H1 (cell line): Measurements from ENCODE around the gene FAM13C. TPM values are rescaled to one million over a fixed set of nuclear protein-coding genes. Genes with fewer than 3 reads are reported as not detected.

ENCODE experiments used
- CTCF ChIA-PET: fragments of 300-600 bp; sonication (Branson Sonifier 250); formaldehyde crosslinking; loops from one replicate; lab custom pipeline; 2021; ENCODE audit not compliant: partially characterized antibody; lab: Charles Lee
- POLR2A ChIA-PET: fragments of 300-600 bp; sonication (Branson Sonifier 250); formaldehyde crosslinking; loops from one replicate; lab custom pipeline; 2021; ENCODE audit warnings: inconsistent platforms; ENCODE audit not compliant: partially characterized antibody; lab: Charles Lee
- DNase-seq, 2 experiments: peaks; one replicate each; pipeline versions ENCODE4 v3.0.0 to v3.0.0-alpha.2; 2010 to 2022; ENCODE audit warnings: low spot score in 2 of 2, low read depth in 1 of 2, mixed read lengths in 1 of 2
- FAIRE-seq: peaks from 2 replicates; lab custom pipeline; 2011; peaks lifted over from hg19 to GRCh38; lab: Jason Lieb, UNC
- H2AFZ ChIP-seq: 2 replicates; pipeline ENCODE4 v1.8.1; 2012; ENCODE audit warnings: low read length, inconsistent platforms
- H2AK5ac ChIP-seq: 2 replicates; pipeline ENCODE4 v1.6.1; 2013; ENCODE audit warnings: low read depth, low read length
- H2BK120ac ChIP-seq: replicated peaks from 2 replicates; pipeline ENCODE3; 2013; ENCODE audit warnings: low read depth, low read length, inconsistent platforms
- H2BK12ac ChIP-seq: 2 replicates; pipeline ENCODE4 v1.6.1; 2013; ENCODE audit warnings: low read depth, low read length
- H2BK15ac ChIP-seq: 2 replicates; pipeline ENCODE4 v1.6.1; 2013; ENCODE audit warnings: low read length
- H2BK20ac ChIP-seq: 2 replicates; pipeline ENCODE4 v1.6.1; 2013; ENCODE audit warnings: low read length
- H2BK5ac ChIP-seq: 2 replicates; pipeline ENCODE4 v1.6.1; 2013; ENCODE audit warnings: low read depth, low read length
- H3K14ac ChIP-seq: 2 replicates; pipeline ENCODE4 v1.6.1; 2013; ENCODE audit warnings: inconsistent platforms; ENCODE audit not compliant: insufficient read length
- H3K18ac ChIP-seq: 2 replicates; pipeline ENCODE4 v1.6.1; 2013; ENCODE audit warnings: low read length; ENCODE audit errors: extremely low read depth
- H3K23ac ChIP-seq: 2 replicates; pipeline ENCODE4 v1.6.1; 2013; ENCODE audit warnings: inconsistent platforms; ENCODE audit not compliant: insufficient read length
- H3K23me2 ChIP-seq: 2 replicates; pipeline ENCODE4 v1.6.1; 2013; ENCODE audit warnings: low read depth, low read length
- H3K27ac ChIP-seq: 2 replicates; pipeline ENCODE4 v1.6.1; 2011; ENCODE audit warnings: low read depth, low read length, inconsistent platforms
- H3K27me3 ChIP-seq, 4 experiments: replicated peaks in 1 of 4; 1 replicate in 1 of 4; 2 replicates in 3 of 4; pipeline versions ENCODE4 v1.6.1 to v1.8.1; 2011 to 2013; ENCODE audit warnings: low read length in 3 of 4, mild to moderate bottlenecking in 3 of 4, inconsistent platforms in 2 of 4, mixed read lengths in 2 of 4, moderate library complexity in 1 of 4; ENCODE audit not compliant: control insufficient read depth in 3 of 4, insufficient read depth in 3 of 4; ENCODE audit errors: extremely low read depth in 1 of 4
- H3K36me3 ChIP-seq, 4 experiments: 2 replicates each; pipeline versions ENCODE4 v1.6.1 to v1.8.1; 2011 to 2013; ENCODE audit warnings: mild to moderate bottlenecking in 4 of 4, low read length in 3 of 4, moderate library complexity in 2 of 4, control low read depth in 1 of 4, inconsistent platforms in 1 of 4; ENCODE audit not compliant: insufficient read depth in 4 of 4, control insufficient read depth in 2 of 4
- H3K4ac ChIP-seq: replicated peaks from 2 replicates; pipeline ENCODE3; 2013; ENCODE audit warnings: low read length, low read depth, mixed read lengths, inconsistent platforms; ENCODE audit not compliant: insufficient read length
- H3K4me1 ChIP-seq, 4 experiments: replicated peaks in 1 of 4; 1 replicate in 1 of 4; 2 replicates in 3 of 4; pipeline versions ENCODE4 v1.6.1 to v1.8.1; 2011 to 2013; ENCODE audit warnings: low read length in 3 of 4, inconsistent platforms in 2 of 4, mixed read lengths in 1 of 4; ENCODE audit not compliant: insufficient read depth in 4 of 4, control insufficient read depth in 3 of 4
- H3K4me2 ChIP-seq, 2 experiments: 2 replicates each; pipeline versions ENCODE4 v1.6.1 to v1.8.1; 2011 to 2013; ENCODE audit warnings: low read depth in 2 of 2, low read length in 2 of 2, control low read depth in 1 of 2, inconsistent platforms in 1 of 2, mild to moderate bottlenecking in 1 of 2; ENCODE audit not compliant: insufficient read depth in 1 of 2
- H3K4me3 ChIP-seq, 4 experiments: fragments of 200-600, 300-600 bp in 1 of 4; sonication (generic), shearing (Covaris generic), sonication (Bioruptor Twin) in 1 of 4; 2 replicates each; pipeline versions ENCODE4 v1.5.1 to v1.8.1; 2011 to 2016; ENCODE audit warnings: low read length in 4 of 4, low read depth in 3 of 4, control low read depth in 2 of 4, inconsistent platforms in 2 of 4, mild to moderate bottlenecking in 2 of 4, mixed read lengths in 1 of 4, moderate library complexity in 1 of 4; ENCODE audit not compliant: insufficient read depth in 2 of 4; ENCODE audit errors: extremely low read depth in 1 of 4
- H3K56ac ChIP-seq: replicated peaks from 2 replicates; pipeline ENCODE3; 2013; ENCODE audit warnings: low read depth, mild to moderate bottlenecking, mixed read lengths, low read length, inconsistent platforms; ENCODE audit not compliant: insufficient read length
- H3K79me1 ChIP-seq: 2 replicates; pipeline ENCODE4 v1.6.1; 2013; ENCODE audit warnings: low read depth, low read length, control low read depth
- H3K79me2 ChIP-seq, 2 experiments: 2 replicates each; pipeline versions ENCODE4 v1.6.1 to v1.8.1; 2012 to 2013; ENCODE audit warnings: low read length in 2 of 2, mild to moderate bottlenecking in 2 of 2, inconsistent platforms in 1 of 2; ENCODE audit not compliant: insufficient read depth in 2 of 2, control insufficient read depth in 1 of 2
- H3K9ac ChIP-seq, 4 experiments: replicated peaks in 1 of 4; 1 replicate in 1 of 4; 2 replicates in 3 of 4; pipeline versions ENCODE4 v1.6.1 to v1.8.1; 2011 to 2013; ENCODE audit warnings: low read depth in 3 of 4, low read length in 3 of 4, control low read depth in 2 of 4, mild to moderate bottlenecking in 2 of 4, moderate library complexity in 2 of 4, inconsistent platforms in 1 of 4; ENCODE audit errors: extremely low read depth in 1 of 4
- H3K9me3 ChIP-seq, 2 experiments: 2 replicates each; pipeline versions ENCODE4 v1.6.1 to v1.8.1; 2012 to 2013; ENCODE audit warnings: mild to moderate bottlenecking in 2 of 2, moderate library complexity in 2 of 2, control low read depth in 1 of 2, inconsistent platforms in 1 of 2, low read depth in 1 of 2, low read length in 1 of 2, mixed read lengths in 1 of 2; ENCODE audit not compliant: insufficient read depth in 2 of 2
- H4K20me1 ChIP-seq, 2 experiments: replicated peaks in 1 of 2; 2 replicates each; pipeline versions ENCODE3 to v1.8.1; 2011 to 2013; ENCODE audit warnings: inconsistent platforms in 2 of 2, low read length in 2 of 2, mild to moderate bottlenecking in 1 of 2; ENCODE audit not compliant: insufficient read depth in 2 of 2, control insufficient read depth in 1 of 2
- H4K5ac ChIP-seq: 2 replicates; pipeline ENCODE4 v1.6.1; 2013; ENCODE audit warnings: low read length, low read depth, mixed read lengths, inconsistent platforms; ENCODE audit not compliant: insufficient read length
- H4K8ac ChIP-seq: 2 replicates; pipeline ENCODE4 v1.8.0; 2013; ENCODE audit warnings: mild to moderate bottlenecking, moderate library complexity, low read length, inconsistent platforms; ENCODE audit not compliant: insufficient read depth; ENCODE audit errors: extremely low read depth
- H4K91ac ChIP-seq: replicated peaks from 2 replicates; pipeline ENCODE3; 2013; ENCODE audit warnings: low read length, mixed read lengths, inconsistent platforms; ENCODE audit not compliant: insufficient read length
- TBP ChIP-seq: IDR thresholded peaks from 2 replicates; pipeline ENCODE4 v1.6.1; 2011; ENCODE audit warnings: low read depth, low read length, improper control_type of control experiment
- WGBS, 2 experiments: shearing (Covaris generic) in 1 of 2; methylation state at CpG; one replicate each; pipeline versions ENCODE4 v1.1.6 to v1.1.7; 2013 to 2015; ENCODE audit warnings: low lambda C conversion rate in 2 of 2, mixed read lengths in 2 of 2, inconsistent platforms in 1 of 2, low coverage in 1 of 2, missing lambda C conversion rate in 1 of 2; ENCODE audit not compliant: insufficient replicate concordance in 2 of 2, insufficient coverage in 1 of 2, insufficient read length in 1 of 2; ENCODE audit errors: extremely low coverage in 1 of 2, missing lambda C conversion rate in 1 of 2; 5-methylcytosine and 5-hydroxymethylcytosine counted together
- polyA plus RNA-seq, 7 experiments: library from polyadenylated mRNA; depleted of rRNA in 3 of 7; stranded (reverse) in 5 of 7; unstranded in 2 of 7; fragments of >200 nt in 5 of 7; fragments of 200-250 nt in 2 of 7; gene quantifications; 1 replicate in 5 of 7; 2 replicates in 1 of 7; 4 replicates in 1 of 7; pipeline versions ENCODE4 v1.2.1 to v1.2.3, GENCODE V29; 2011 to 2013; ENCODE audit warnings: missing spikeins in 2 of 7, mixed read lengths in 2 of 7
- total RNA-seq: library from RNA; stranded (reverse); fragmentation: NEBNext Ultra II Directional; extraction: Animal tissue kit (Norgen Biotek cat#: 25700); gene quantifications from 2 replicates; pipeline ENCODE4 v1.2.1, GENCODE V29; 2021

The FAM13C gene
- total and polyA plus RNA-seq, 2 of the 8 experiments (the other 6 are each of a cell fraction or from before 2014, with no cell fraction given): 0.56 to 0.62 TPM

DNA sequence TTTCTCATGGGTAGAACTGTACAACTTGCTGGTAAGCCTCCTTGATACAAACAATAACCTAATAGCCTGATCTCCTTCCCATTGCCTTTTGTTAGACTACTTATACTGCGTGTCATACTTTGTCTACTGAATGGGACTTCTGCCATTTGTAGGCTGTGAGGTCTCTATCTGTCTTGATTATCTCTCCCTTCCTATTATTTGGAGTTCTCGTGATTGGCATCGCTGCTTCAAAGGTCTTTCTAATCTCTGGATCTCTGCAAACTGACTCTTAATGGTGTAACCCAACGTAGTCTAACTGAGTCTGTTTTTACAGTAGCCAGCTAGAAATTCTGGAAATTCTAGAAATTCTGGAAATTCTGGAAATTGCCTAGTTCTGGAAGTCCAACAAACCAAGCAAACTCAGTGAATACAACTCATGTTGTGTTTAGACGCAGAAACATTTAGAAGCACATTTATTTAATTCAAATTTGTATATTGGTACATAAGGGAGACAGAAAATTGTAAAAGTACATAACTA is 156.1 kb downstream of the FAM13C start:
- 0 out of 2 replicates have a peak overlapping the region, but pooled peaks have one; percentile 16 for H2BK20ac ChIP-seq
- H2AFZ ChIP-seq: no peak overlapping the region
- no peak overlapping the region for H3K4me3 ChIP-seq
- TF ChIP-seq TBP: no peak
- no peak overlapping the region for H3K18ac ChIP-seq
- no peak overlapping the region for H2BK5ac ChIP-seq
- H3K27me3 ChIP-seq: no peaks in the 10 kb centered on the region
- H4K5ac ChIP-seq: no peak overlapping the region
- H3K9me3 ChIP-seq: no peaks in the 10 kb centered on the region; a peak in 1 of 4 replicates
- ChIA-PET CTCF (no interaction called here), POLR2A (no interaction called here)
- no peak overlapping the region for H2BK12ac ChIP-seq
- no peak overlapping the region for H2AK5ac ChIP-seq
- 89% methylated on average over 5 of the region's 5 CpGs; no CpG with 5 or more reads in 1 of the 2 experiments for WGBS, 2 experiments
- no peak overlapping the region for H4K8ac ChIP-seq
- H2BK15ac ChIP-seq: no peak overlapping the region
- H3K79me2 ChIP-seq: no peaks in the 10 kb centered on the region
- no peak overlapping the region for H3K14ac ChIP-seq
- H2BK120ac ChIP-seq: no peak overlapping the region
- H3K4me2 ChIP-seq: no peak overlapping the region
- no peak overlapping the region for H3K56ac ChIP-seq
- DNase-seq (no peak), FAIRE-seq (no peak)
- H3K9ac ChIP-seq: no peak overlapping the region
- H3K27ac ChIP-seq: no peak overlapping the region
- no peaks in the 10 kb centered on the region for H4K20me1 ChIP-seq
- H3K36me3 ChIP-seq: no peaks in the 10 kb centered on the region
- H3K23ac ChIP-seq: no peak overlapping the region
- H3K4me1 ChIP-seq: peaks cover 0 to 9% (median 0%) of the 10 kb centered on the region in 4 experiments; a peak in 2 of 7 replicates
- no peaks in the 10 kb centered on the region for H3K23me2 ChIP-seq
- H3K79me1 ChIP-seq: no peaks in the 10 kb centered on the region
- no peak overlapping the region for H3K4ac ChIP-seq
- H4K91ac ChIP-seq: no peak overlapping the region

Other genes starting within 250 kb of the FAM13C start
- gene PHYHIPL, start 185.9 kb downstream of the FAM13C start, total RNA-seq: 0.33 and 0.48 TPM in 2 replicates
- 0.19 and 0.23 TPM in 2 replicates for gene PHYHIPL, start 185.9 kb downstream of the FAM13C start, polyA plus RNA-seq (2011; rRNA removed)